Thyroid gland (tissue), 4 donors: ENCODE results near the gene DISC1.

Experiments
- POLR2A ChIP-seq, 2 donors: fragments of 450-650 bp; IDR thresholded peaks; one replicate each; pipeline ENCODE4 v1.6.1; 2017; ENCODE audit warnings: antibody characterized with exemption in 2 of 2, mild to moderate bottlenecking in 2 of 2, moderate library complexity in 1 of 2
- TF ChIP-seq, protein P1 (sequence below), 6 experiments: fragments of 200-600 bp in 3 of 6; fragments of 450-650 bp in 3 of 6; sonication (generic) in 3 of 6; IDR thresholded peaks; one replicate each; pipeline ENCODE4 v1.5.1; 2016 to 2019; ENCODE audit warnings: antibody characterized with exemption in 6 of 6, mild to moderate bottlenecking in 2 of 6, inconsistent platforms in 1 of 6, moderate library complexity in 1 of 6

DNA sequence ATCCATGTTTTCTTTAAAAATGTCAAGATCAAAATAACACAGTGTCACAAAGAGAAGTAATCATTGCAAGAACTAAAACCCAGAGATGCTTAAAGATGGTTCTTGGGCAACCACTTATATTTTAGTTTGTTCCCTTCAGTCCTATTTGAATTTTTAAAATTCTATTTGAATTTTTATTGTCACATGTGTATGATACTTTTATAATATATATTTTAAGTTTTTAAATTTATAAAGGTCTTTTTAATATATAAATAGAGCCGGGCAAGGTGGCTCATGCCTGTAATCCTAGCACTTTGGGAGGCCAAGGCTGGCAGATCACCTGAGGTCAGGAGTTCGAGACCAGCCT, 22.3 kb upstream of the DISC1 start:
- TF ChIP-seq, protein P1, sequence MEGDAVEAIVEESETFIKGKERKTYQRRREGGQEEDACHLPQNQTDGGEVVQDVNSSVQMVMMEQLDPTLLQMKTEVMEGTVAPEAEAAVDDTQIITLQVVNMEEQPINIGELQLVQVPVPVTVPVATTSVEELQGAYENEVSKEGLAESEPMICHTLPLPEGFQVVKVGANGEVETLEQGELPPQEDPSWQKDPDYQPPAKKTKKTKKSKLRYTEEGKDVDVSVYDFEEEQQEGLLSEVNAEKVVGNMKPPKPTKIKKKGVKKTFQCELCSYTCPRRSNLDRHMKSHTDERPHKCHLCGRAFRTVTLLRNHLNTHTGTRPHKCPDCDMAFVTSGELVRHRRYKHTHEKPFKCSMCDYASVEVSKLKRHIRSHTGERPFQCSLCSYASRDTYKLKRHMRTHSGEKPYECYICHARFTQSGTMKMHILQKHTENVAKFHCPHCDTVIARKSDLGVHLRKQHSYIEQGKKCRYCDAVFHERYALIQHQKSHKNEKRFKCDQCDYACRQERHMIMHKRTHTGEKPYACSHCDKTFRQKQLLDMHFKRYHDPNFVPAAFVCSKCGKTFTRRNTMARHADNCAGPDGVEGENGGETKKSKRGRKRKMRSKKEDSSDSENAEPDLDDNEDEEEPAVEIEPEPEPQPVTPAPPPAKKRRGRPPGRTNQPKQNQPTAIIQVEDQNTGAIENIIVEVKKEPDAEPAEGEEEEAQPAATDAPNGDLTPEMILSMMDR (IDR thresholded peaks at IDR 0.05): peak in 1 of 6 experiments; percentile 3
- TF ChIP-seq POLR2A (IDR thresholded peaks at IDR 0.05): no peak
